ENCODE results near the gene MRPS18A.

MRPS18A gene

DNA sequence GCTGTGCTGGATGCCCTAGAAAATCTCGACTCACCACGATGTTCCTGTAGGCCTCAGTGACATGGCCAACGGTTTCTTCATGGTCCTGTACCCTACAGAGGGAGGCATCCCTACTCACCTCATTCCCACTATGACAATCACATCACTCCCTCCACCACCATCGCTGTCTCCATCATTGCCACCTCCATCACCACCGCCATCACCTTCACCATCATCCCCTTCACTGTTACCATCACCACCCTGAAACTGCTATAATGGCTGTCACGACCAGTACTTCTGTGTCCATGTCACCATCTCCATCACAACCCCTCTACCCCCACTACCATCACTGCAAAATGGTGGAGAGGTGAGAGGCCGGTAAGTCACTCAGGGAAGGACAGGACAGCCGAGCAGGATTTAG is 29.8 kb upstream of the MRPS18A start:
- TF ChIP-seq NFIC (IDR thresholded peaks at IDR 0.05): no peak
- no peak for TF ChIP-seq CREB1 (IDR thresholded peaks at IDR 0.05; ENCODE audit: low read depth)
- no peak for TF ChIP-seq MAX (IDR thresholded peaks at IDR 0.05)
- no peak for TF ChIP-seq TEAD4 (IDR thresholded peaks at IDR 0.05)
- TF ChIP-seq EGR1 (IDR thresholded peaks at IDR 0.05): no peak
- no peak for TF ChIP-seq ZBTB7A (IDR thresholded peaks at IDR 0.05; ENCODE audit: low read depth)
- no peak for TF ChIP-seq EP300 (IDR thresholded peaks at IDR 0.05; ENCODE audit: borderline replicate concordance)
- no peak for TF ChIP-seq YY1 (IDR thresholded peaks at IDR 0.05; ENCODE audit: low read depth)
- no peak for TF ChIP-seq FOXM1 (IDR thresholded peaks at IDR 0.05; ENCODE audit: borderline replicate concordance, low read depth)
- TF ChIP-seq REST (IDR thresholded peaks at IDR 0.05; ENCODE audit: low read depth): no peak
- no peak for TF ChIP-seq TAF1 (IDR thresholded peaks at IDR 0.05; ENCODE audit: low read depth)
- TF ChIP-seq RAD21 (IDR thresholded peaks at IDR 0.05; ENCODE audit: low read depth): no peak
- TF ChIP-seq, protein P1, sequence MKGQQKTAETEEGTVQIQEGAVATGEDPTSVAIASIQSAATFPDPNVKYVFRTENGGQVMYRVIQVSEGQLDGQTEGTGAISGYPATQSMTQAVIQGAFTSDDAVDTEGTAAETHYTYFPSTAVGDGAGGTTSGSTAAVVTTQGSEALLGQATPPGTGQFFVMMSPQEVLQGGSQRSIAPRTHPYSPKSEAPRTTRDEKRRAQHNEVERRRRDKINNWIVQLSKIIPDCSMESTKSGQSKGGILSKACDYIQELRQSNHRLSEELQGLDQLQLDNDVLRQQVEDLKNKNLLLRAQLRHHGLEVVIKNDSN (IDR thresholded peaks at IDR 0.05): no peak

DNA sequence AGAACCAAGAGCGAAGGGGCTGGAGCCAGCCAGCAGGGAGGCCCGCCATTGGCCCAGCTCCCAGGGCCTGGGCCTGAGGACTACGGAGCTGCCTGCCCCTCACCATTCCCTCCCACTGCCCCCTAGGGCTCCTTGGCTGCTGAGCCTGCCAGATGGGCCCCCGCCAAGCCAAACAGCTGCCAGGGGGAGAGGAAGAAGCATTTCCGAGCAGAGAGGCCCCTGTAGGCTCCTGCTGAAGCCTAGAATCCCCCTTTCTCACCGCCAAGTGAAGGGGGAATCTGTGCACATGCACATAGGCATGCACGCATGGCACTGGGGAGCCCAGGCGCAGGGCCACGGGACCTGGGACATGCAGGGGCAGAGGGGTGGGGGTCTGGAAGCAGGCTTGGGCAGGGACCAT is 28.5 kb upstream of the MRPS18A start:
- TF ChIP-seq CREB1 (IDR thresholded peaks at IDR 0.05; ENCODE audit: low read depth) (no peak), NFIC (IDR thresholded peaks at IDR 0.05) (0 out of 2 replicates have a peak, but pooled peaks have one; percentile 13)

DNA sequence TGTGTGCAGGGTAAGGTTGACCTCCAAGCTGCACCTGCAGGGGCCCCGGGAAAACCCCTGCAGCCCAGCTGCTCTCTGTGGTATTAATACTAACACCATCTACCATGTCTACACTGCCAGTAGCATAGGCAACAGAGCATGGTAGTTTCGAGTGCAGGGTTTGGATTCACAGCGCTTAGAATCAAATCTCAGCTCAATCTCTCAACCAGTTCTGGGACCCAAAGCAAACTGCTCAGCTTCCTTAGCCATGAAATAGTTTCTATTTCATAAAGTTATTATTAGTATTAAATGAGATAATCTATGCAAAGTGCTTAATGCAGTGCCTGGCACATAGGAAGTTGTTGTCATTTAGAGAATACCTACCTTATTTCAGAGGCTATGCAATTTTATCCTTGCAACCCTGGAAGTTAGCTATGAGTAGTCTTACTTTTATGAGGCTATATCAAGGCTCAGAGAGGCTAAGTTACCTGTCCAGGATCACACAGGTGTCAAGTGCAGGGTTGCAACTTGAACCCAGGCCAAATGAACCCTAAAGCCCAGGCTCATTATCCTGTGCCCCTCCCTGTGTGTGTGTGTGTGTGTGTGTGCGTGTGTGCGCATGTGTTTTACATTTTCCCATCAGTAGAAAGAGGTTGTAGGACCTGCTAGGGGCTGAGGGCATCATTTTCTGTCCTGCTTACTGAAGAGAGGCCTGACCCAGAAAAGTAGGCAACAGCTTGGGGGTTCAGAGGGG is 27.6 kb upstream of the MRPS18A start:
- TF ChIP-seq TAF1 (IDR thresholded peaks at IDR 0.05; ENCODE audit: low read depth): no peak
- TF ChIP-seq TCF12 (IDR thresholded peaks at IDR 0.05; ENCODE audit: low read depth): no peak
- no peak for TF ChIP-seq CREB1 (IDR thresholded peaks at IDR 0.05; ENCODE audit: low read depth)
- no peak for TF ChIP-seq FOXM1 (IDR thresholded peaks at IDR 0.05; ENCODE audit: borderline replicate concordance, low read depth)
- TF ChIP-seq REST (IDR thresholded peaks at IDR 0.05; ENCODE audit: low read depth): no peak
- no peak for TF ChIP-seq TEAD4 (IDR thresholded peaks at IDR 0.05)
- TF ChIP-seq CEBPB (IDR thresholded peaks at IDR 0.05): no peak
- TF ChIP-seq RAD21 (IDR thresholded peaks at IDR 0.05; ENCODE audit: low read depth): no peak
- no peak for TF ChIP-seq MAX (IDR thresholded peaks at IDR 0.05)
- no peak for TF ChIP-seq EP300 (IDR thresholded peaks at IDR 0.05; ENCODE audit: borderline replicate concordance)
- no peak for TF ChIP-seq NFIC (IDR thresholded peaks at IDR 0.05)
- no peak for TF ChIP-seq ZBTB7A (IDR thresholded peaks at IDR 0.05; ENCODE audit: low read depth)
- TF ChIP-seq, protein P1 (IDR thresholded peaks at IDR 0.05): no peak
- TF ChIP-seq YY1 (IDR thresholded peaks at IDR 0.05; ENCODE audit: low read depth): no peak
- TF ChIP-seq EGR1 (IDR thresholded peaks at IDR 0.05): no peak

GRCh38 chr6:43714311-43715055 is 26.9 kb upstream of the MRPS18A start:
- TF ChIP-seq FOXM1 (IDR thresholded peaks at IDR 0.05; ENCODE audit: borderline replicate concordance, low read depth) (no peak), YY1 (IDR thresholded peaks at IDR 0.05; ENCODE audit: low read depth) (no peak), EGR1 (IDR thresholded peaks at IDR 0.05) (no peak)
- TF ChIP-seq, protein P1 (IDR thresholded peaks at IDR 0.05): no peak

DNA sequence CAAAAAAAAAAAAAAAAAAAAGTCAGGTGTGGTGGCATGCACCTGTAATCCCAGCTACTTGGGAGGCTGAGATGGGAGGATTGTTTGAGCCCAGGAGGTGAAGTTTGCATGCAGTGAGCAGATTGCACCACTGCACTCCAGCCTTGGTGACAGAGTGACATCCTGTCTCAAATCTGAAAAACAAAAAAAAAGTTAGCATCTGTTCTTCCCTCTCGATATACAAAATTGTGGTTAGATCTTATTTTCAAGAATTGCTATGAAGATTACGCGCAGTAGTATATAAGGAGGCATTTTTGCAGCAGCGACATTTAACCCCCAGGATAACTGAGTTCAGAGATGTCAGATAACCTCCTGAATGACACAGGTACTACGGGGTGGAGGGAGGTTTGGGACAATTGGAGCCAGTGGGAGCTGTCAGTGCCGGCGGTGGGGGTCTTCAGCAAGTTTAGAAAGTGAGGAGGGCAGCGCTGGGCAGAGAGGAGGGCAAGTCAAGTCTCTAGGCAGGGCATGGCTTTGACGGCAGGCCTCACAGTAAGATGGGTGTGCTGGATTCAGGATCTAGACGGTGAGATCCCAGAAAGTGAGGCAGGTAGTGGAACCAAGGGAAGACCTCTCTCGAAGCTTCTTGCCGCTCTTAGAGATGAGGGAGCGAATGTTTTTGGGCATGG is 26.2 kb upstream of the MRPS18A start:
- no peak for TF ChIP-seq TEAD4 (IDR thresholded peaks at IDR 0.05)
- no peak for TF ChIP-seq TCF12 (IDR thresholded peaks at IDR 0.05; ENCODE audit: low read depth)
- TF ChIP-seq EGR1 (IDR thresholded peaks at IDR 0.05): no peak
- no peak for TF ChIP-seq CEBPB (IDR thresholded peaks at IDR 0.05)
- TF ChIP-seq REST (IDR thresholded peaks at IDR 0.05; ENCODE audit: low read depth): no peak
- no peak for TF ChIP-seq ZBTB7A (IDR thresholded peaks at IDR 0.05; ENCODE audit: low read depth)
- TF ChIP-seq NFIC (IDR thresholded peaks at IDR 0.05): no peak
- no peak for TF ChIP-seq FOXM1 (IDR thresholded peaks at IDR 0.05; ENCODE audit: borderline replicate concordance, low read depth)
- no peak for TF ChIP-seq RAD21 (IDR thresholded peaks at IDR 0.05; ENCODE audit: low read depth)
- TF ChIP-seq EP300 (IDR thresholded peaks at IDR 0.05; ENCODE audit: borderline replicate concordance): no peak
- TF ChIP-seq TAF1 (IDR thresholded peaks at IDR 0.05; ENCODE audit: low read depth): no peak
- no peak for TF ChIP-seq MAX (IDR thresholded peaks at IDR 0.05)
- no peak for TF ChIP-seq CREB1 (IDR thresholded peaks at IDR 0.05; ENCODE audit: low read depth)
- TF ChIP-seq, protein P1 (IDR thresholded peaks at IDR 0.05): no peak
- no peak for TF ChIP-seq YY1 (IDR thresholded peaks at IDR 0.05; ENCODE audit: low read depth)

Measured in Ishikawa (cell line).